HepG2 (cell line): Measurements from ENCODE around the gene PDGFD. TPM values are rescaled to one million over a fixed set of nuclear protein-coding genes. Genes with fewer than 3 reads are reported as not detected.

Experiments used
- ATAC-seq: fragments of 200-7000 bp; cut with Tn5 transposase; 3 replicates; pipeline ENCODE4 v1.9.1; 2020; ENCODE audit warnings: mild to moderate bottlenecking, moderate library complexity
- BruUV-seq: library from RNA; stranded (reverse); fragments of 400-500 nt; replicated peaks from 2 replicates; lab custom pipeline; 2021; lab: Mats Ljungman, UMichigan
- CTCF ChIA-PET: fragments of 300-600 bp; formaldehyde crosslinking; extraction: SDS; loops from one replicate; lab custom pipeline; 2021; ENCODE audit warnings: low total read pairs, inconsistent platforms, low intra/inter-chr PET ratio; lab: Yijun Ruan, JAX
- POLR2A ChIA-PET: fragments of 350-600 bp; sonication (Branson Sonifier 250); formaldehyde crosslinking; loops from one replicate; lab custom pipeline; 2020; ENCODE audit warnings: antibody characterized with exemption, inconsistent platforms; lab: Yijun Ruan, JAX
- DNase-seq: peaks from one replicate; pipeline ENCODE4 v3.0.0-alpha.2; 2015; ENCODE audit warnings: low spot score
- FAIRE-seq: peaks from 3 replicates; lab custom pipeline; 2011; peaks lifted over from hg19 to GRCh38; lab: Jason Lieb, UNC
- H2AFZ ChIP-seq: one replicate; pipeline ENCODE4 v1.6.1; 2011; ENCODE audit warnings: low read length, inconsistent platforms
- H3K27ac ChIP-seq: fragments of 300-600 bp; 3 replicates; pipeline ENCODE4 v1.8.0; 2011; ENCODE audit warnings: mixed run types, mild to moderate bottlenecking, mixed read lengths, low read length, inconsistent platforms; ENCODE audit not compliant: insufficient read depth; ENCODE audit errors: extremely low read length
- H3K27me3 ChIP-seq, 2 experiments: fragments of 200-600 bp in 1 of 2; 2 replicates in 1 of 2; 3 replicates in 1 of 2; pipeline versions ENCODE4 v1.6.0 to v1.8.0; 2011; ENCODE audit warnings: low read length in 2 of 2, mild to moderate bottlenecking in 2 of 2, moderate library complexity in 2 of 2, inconsistent platforms in 1 of 2; ENCODE audit not compliant: insufficient read depth in 2 of 2, control insufficient read depth in 1 of 2
- H3K36me3 ChIP-seq, 2 experiments: fragments of 200-600 bp in 1 of 2; replicated peaks in 1 of 2; 2 replicates in 1 of 2; 3 replicates in 1 of 2; pipeline versions ENCODE4 v1.5.1 to v1.8.0; 2011; ENCODE audit warnings: low read length in 2 of 2, inconsistent platforms in 1 of 2; ENCODE audit not compliant: insufficient read depth in 2 of 2, control insufficient read depth in 1 of 2
- H3K4me1 ChIP-seq: 2 replicates; pipeline ENCODE4 v1.5.1; 2012; ENCODE audit warnings: low read length, inconsistent platforms; ENCODE audit not compliant: insufficient read depth
- H3K4me2 ChIP-seq: 2 replicates; pipeline ENCODE4 v1.6.0; 2011; ENCODE audit warnings: low read depth, low read length, inconsistent platforms
- H3K4me3 ChIP-seq, 3 experiments: fragments of 200-600 bp in 1 of 3; sonication (generic), shearing (Covaris generic) in 1 of 3; replicated peaks in 1 of 3; 2 replicates each; pipeline ENCODE4 v1.5.1; 2011 to 2016; ENCODE audit warnings: low read length in 3 of 3, inconsistent platforms in 2 of 3, low read depth in 2 of 3, mild to moderate bottlenecking in 2 of 3, control low read depth in 1 of 3, mixed read lengths in 1 of 3; ENCODE audit not compliant: insufficient read depth in 1 of 3
- H3K79me2 ChIP-seq: one replicate; pipeline ENCODE4 v1.6.1; 2011; ENCODE audit warnings: low read length, inconsistent platforms; ENCODE audit not compliant: insufficient read depth
- H3K9ac ChIP-seq: 2 replicates; pipeline ENCODE4 v1.6.0; 2011; ENCODE audit warnings: mild to moderate bottlenecking, low read depth, low read length, inconsistent platforms; ENCODE audit not compliant: insufficient read depth
- H3K9me3 ChIP-seq: 2 replicates; pipeline ENCODE4 v1.5.1; 2012; ENCODE audit warnings: mild to moderate bottlenecking, low read length
- H4K20me1 ChIP-seq: 2 replicates; pipeline ENCODE4 v1.6.0; 2011; ENCODE audit warnings: inconsistent platforms, mild to moderate bottlenecking, low read length, moderate library complexity; ENCODE audit not compliant: insufficient read depth
- ELF4 ChIP-seq: sonication (generic); formaldehyde crosslinking; IDR thresholded peaks from 2 replicates; pipeline ENCODE4 v1.5.0; 2020; ENCODE audit warnings: missing genetic modification reagents, mild to moderate bottlenecking, moderate library complexity, borderline replicate concordance
- MYC ChIP-seq: sonication (generic); formaldehyde crosslinking; IDR thresholded peaks from 2 replicates; pipeline ENCODE4 v1.9.0; 2021; ENCODE audit warnings: missing genetic modification reagents, borderline replicate concordance
- SALL1 ChIP-seq: sonication (generic); formaldehyde crosslinking; IDR thresholded peaks from 2 replicates; pipeline ENCODE4 v1.8.0; 2022; ENCODE audit warnings: mild to moderate bottlenecking, missing genetic modification reagents
- TBL1XR1 ChIP-seq: fragments of 150-350 bp; IDR thresholded peaks from 2 replicates; pipeline ENCODE4 v1.6.1; 2014; ENCODE audit warnings: borderline replicate concordance, low read length; ENCODE audit not compliant: partially characterized antibody
- TEAD3 ChIP-seq: optimal IDR thresholded peaks from 2 replicates; pipeline ENCODE3; 2016; ENCODE audit warnings: borderline replicate concordance
- WIZ ChIP-seq: sonication (generic); formaldehyde crosslinking; IDR thresholded peaks from 2 replicates; pipeline ENCODE4 v1.5.1; 2020; ENCODE audit warnings: mild to moderate bottlenecking, missing genetic modification reagents
- ZBTB7B ChIP-seq: sonication (generic); formaldehyde crosslinking; IDR thresholded peaks from 2 replicates; pipeline ENCODE4 v1.4.0; 2020; ENCODE audit warnings: missing genetic modification reagents
- ZNF282 ChIP-seq: fragments of 450-650 bp; IDR thresholded peaks from 2 replicates; pipeline ENCODE4 v1.6.1; 2018; ENCODE audit not compliant: partially characterized antibody
- ZNF354B ChIP-seq: sonication (generic); formaldehyde crosslinking; IDR thresholded peaks from 2 replicates; pipeline ENCODE4 v1.8.0; 2022; ENCODE audit warnings: mild to moderate bottlenecking, missing genetic modification reagents
- ZNF530 ChIP-seq: sonication (generic); formaldehyde crosslinking; IDR thresholded peaks from 2 replicates; pipeline ENCODE4 v1.5.0; 2020; ENCODE audit warnings: low read depth, mild to moderate bottlenecking, missing genetic modification reagents
- ZNF766 ChIP-seq: sonication (generic); formaldehyde crosslinking; IDR thresholded peaks from 2 replicates; pipeline ENCODE4 v1.5.0; 2020; ENCODE audit warnings: missing genetic modification reagents, borderline replicate concordance
- WGBS: methylation state at CpG from one replicate; pipeline ENCODE4 v1.1.6; 2017; ENCODE audit warnings: low lambda C conversion rate; 5-methylcytosine and 5-hydroxymethylcytosine counted together
- in situ Hi-C: cut with HindIII; loops from 2 replicates; pipeline ENCODE4 v1.10.0; 2017; ENCODE audit warnings: low pct_unique_long_range_greater_than_20kb; ENCODE audit not compliant: extremely low pct_ligation_motif_present
- intact Hi-C: fragments of 100-400 bp; cut with micrococcal nuclease; formaldehyde crosslinking; loops from one replicate; pipeline ENCODE4 v1.10.0; 2022; ENCODE audit not compliant: unreplicated experiment
- polyA plus RNA-seq, 8 experiments: library from polyadenylated mRNA; depleted of rRNA in 3 of 8; stranded (reverse) in 7 of 8; unstranded in 1 of 8; fragments of >200 nt; fragmentation: Illumina TruSeq in 4 of 8; extraction: Trizol in 4 of 8; gene quantifications; 2 replicates each; pipeline versions ENCODE4 v1.2.1 to v1.2.3, GENCODE V29; 2011 to 2016; ENCODE audit warnings: low read depth in 4 of 8, missing spikeins in 1 of 8, mixed read lengths in 1 of 8; ENCODE audit not compliant: insufficient read depth in 1 of 8
- total RNA-seq, 5 experiments: library from RNA; depleted of rRNA; stranded (reverse); fragments of >200 nt; fragmentation: Illumina TruSeq; extraction: Trizol; gene quantifications; 2 replicates each; pipeline ENCODE4 v1.2.3, GENCODE V29; 2016; ENCODE audit warnings: low read depth in 1 of 5
- TF ChIP-seq, protein P1 (sequence below): sonication (generic); formaldehyde crosslinking; IDR thresholded peaks from 2 replicates; pipeline ENCODE4 v1.5.0; 2020; ENCODE audit warnings: mild to moderate bottlenecking, missing genetic modification reagents
- TF ChIP-seq, protein P2 (sequence below): sonication (generic); formaldehyde crosslinking; IDR thresholded peaks from 2 replicates; pipeline ENCODE4 v1.4.0; 2020; ENCODE audit warnings: mild to moderate bottlenecking, missing genetic modification reagents, borderline replicate concordance
- TF ChIP-seq, protein P3 (sequence below), 2 experiments: sonication (generic) in 1 of 2; formaldehyde crosslinking in 1 of 2; IDR thresholded peaks; 2 replicates each; pipeline versions ENCODE4 v1.5.1 to v1.6.1; 2011 to 2020; ENCODE audit warnings: borderline replicate concordance in 1 of 2, low read depth in 1 of 2, low read length in 1 of 2, mild to moderate bottlenecking in 1 of 2, missing genetic modification reagents in 1 of 2, moderate library complexity in 1 of 2

PDGFD gene
- total and polyA plus RNA-seq, 2 of the 13 experiments (the other 11 are each of a cell fraction or from before 2014, with no cell fraction given), result 0.09 to 0.29 TPM

DNA sequence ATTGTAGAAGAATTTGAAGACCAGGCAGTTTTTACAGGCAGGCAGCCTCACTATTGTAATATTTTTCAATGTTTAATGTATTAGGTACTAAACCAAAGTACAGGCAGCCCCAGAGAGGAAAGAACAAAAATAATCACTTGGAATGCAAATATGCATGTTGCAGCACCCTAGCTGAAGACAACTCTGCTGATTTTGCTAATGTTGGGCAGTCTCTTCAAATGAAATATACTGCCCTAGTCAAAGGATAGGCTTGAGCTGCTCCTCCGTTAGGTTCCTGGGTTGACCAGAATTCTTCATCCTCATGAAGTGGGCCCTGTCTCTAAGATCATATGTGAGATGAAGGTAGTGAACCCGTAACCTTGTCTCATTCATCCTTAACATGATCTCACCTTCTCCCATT, 280.7 kb downstream of the PDGFD start (continued):
- TF ChIP-seq, protein P1, sequence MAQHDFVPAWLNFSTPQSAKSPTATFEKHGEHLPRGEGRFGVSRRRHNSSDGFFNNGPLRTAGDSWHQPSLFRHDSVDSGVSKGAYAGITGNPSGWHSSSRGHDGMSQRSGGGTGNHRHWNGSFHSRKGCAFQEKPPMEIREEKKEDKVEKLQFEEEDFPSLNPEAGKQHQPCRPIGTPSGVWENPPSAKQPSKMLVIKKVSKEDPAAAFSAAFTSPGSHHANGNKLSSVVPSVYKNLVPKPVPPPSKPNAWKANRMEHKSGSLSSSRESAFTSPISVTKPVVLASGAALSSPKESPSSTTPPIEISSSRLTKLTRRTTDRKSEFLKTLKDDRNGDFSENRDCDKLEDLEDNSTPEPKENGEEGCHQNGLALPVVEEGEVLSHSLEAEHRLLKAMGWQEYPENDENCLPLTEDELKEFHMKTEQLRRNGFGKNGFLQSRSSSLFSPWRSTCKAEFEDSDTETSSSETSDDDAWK (CRISPR knock-in tag), result no peak
- no peak for TF ChIP-seq MYC (CRISPR knock-in tag)
- no peak for TF ChIP-seq SALL1 (CRISPR knock-in tag)

DNA sequence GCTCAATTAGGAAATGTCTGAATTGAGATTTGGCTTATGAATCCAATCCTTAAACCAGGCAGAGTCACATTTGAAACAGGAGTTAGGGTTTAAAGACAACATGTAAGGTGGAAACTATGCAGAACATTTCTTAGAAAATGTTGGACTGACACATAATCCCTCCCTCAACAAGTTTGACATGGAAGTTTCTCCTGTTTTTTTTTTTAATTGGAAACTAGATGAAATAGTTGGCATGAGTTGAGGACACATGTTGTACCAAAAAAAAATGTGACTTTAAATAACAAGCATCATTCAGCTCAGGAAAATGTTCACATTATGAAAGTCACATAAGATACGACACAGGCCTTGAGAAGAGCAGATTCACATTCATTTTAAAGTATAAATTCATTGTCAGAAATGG, 282.4 kb downstream of the PDGFD start:
- Histone ChIP-seq H3K79me2 (no peaks in the 10 kb centered on the region), H3K4me1 (no peaks in the 10 kb centered on the region), H3K9ac (no peak overlapping the region), H3K27me3 (no peaks in the 10 kb centered on the region), H3K36me3 (no peaks in the 10 kb centered on the region), H2AFZ (no peak overlapping the region), H3K27ac (no peak overlapping the region), H4K20me1 (no peaks in the 10 kb centered on the region), H3K4me3 (no peak overlapping the region), H3K9me3 (peaks cover 27% of the 10 kb centered on the region), H3K4me2 (no peak overlapping the region)
- in situ Hi-C loops, result no loop called here
- ChIA-PET POLR2A (no interaction called here), CTCF (no interaction called here)
- ATAC-seq (no peak), DNase-seq (no peak), FAIRE-seq (no peak)
- intact Hi-C loops, result no loop called here
- no TSS peak for BruUV-seq
- no peak for TF ChIP-seq TBL1XR1
- TF ChIP-seq ZBTB7B (CRISPR knock-in tag), result no peak
- TF ChIP-seq, protein P2, sequence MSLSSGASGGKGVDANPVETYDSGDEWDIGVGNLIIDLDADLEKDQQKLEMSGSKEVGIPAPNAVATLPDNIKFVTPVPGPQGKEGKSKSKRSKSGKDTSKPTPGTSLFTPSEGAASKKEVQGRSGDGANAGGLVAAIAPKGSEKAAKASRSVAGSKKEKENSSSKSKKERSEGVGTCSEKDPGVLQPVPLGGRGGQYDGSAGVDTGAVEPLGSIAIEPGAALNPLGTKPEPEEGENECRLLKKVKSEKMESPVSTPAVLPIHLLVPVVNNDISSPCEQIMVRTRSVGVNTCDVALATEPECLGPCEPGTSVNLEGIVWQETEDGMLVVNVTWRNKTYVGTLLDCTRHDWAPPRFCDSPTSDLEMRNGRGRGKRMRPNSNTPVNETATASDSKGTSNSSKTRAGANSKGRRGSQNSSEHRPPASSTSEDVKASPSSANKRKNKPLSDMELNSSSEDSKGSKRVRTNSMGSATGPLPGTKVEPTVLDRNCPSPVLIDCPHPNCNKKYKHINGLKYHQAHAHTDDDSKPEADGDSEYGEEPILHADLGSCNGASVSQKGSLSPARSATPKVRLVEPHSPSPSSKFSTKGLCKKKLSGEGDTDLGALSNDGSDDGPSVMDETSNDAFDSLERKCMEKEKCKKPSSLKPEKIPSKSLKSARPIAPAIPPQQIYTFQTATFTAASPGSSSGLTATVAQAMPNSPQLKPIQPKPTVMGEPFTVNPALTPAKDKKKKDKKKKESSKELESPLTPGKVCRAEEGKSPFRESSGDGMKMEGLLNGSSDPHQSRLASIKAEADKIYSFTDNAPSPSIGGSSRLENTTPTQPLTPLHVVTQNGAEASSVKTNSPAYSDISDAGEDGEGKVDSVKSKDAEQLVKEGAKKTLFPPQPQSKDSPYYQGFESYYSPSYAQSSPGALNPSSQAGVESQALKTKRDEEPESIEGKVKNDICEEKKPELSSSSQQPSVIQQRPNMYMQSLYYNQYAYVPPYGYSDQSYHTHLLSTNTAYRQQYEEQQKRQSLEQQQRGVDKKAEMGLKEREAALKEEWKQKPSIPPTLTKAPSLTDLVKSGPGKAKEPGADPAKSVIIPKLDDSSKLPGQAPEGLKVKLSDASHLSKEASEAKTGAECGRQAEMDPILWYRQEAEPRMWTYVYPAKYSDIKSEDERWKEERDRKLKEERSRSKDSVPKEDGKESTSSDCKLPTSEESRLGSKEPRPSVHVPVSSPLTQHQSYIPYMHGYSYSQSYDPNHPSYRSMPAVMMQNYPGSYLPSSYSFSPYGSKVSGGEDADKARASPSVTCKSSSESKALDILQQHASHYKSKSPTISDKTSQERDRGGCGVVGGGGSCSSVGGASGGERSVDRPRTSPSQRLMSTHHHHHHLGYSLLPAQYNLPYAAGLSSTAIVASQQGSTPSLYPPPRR (CRISPR knock-in tag), result no peak
- TF ChIP-seq ZNF282, result no peak
- TF ChIP-seq ZNF354B (CRISPR knock-in tag), result no peak
- no peak for TF ChIP-seq WIZ
- TF ChIP-seq ELF4 (CRISPR knock-in tag), result no peak
- TF ChIP-seq ZNF766 (CRISPR knock-in tag), result no peak
- TF ChIP-seq, protein P3, sequence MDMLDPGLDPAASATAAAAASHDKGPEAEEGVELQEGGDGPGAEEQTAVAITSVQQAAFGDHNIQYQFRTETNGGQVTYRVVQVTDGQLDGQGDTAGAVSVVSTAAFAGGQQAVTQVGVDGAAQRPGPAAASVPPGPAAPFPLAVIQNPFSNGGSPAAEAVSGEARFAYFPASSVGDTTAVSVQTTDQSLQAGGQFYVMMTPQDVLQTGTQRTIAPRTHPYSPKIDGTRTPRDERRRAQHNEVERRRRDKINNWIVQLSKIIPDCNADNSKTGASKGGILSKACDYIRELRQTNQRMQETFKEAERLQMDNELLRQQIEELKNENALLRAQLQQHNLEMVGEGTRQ (IDR thresholded peaks at IDR 0.05; ENCODE audit: low read depth, low read length), result no peak
- TF ChIP-seq, protein P3 (CRISPR knock-in tag; IDR thresholded peaks at IDR 0.05; ENCODE audit: borderline replicate concordance), result no peak
- no peak for TF ChIP-seq ZNF530 (CRISPR knock-in tag)
- TF ChIP-seq TEAD3, result no peak
- 8% methylated on average over 1 of the region's 1 CpG for WGBS
